ENCODE results near the gene ZSCAN2. TPM values are rescaled to one million over a fixed set of nuclear protein-coding genes. Genes with fewer than 3 reads are reported as not detected.

The ZSCAN2 gene
- total and polyA plus RNA-seq, 10 of the 15 experiments (the other 5 are each of a cell fraction or from before 2014, with no cell fraction given), result 2.7 to 13.2 (median 8.6) TPM

- no peak for TF ChIP-seq ZNF592 (IDR thresholded peaks at IDR 0.05)
- peak; percentile 56 for TF ChIP-seq RUNX3 (IDR thresholded peaks at IDR 0.05; ENCODE audit: low read length)
- no peak for TF ChIP-seq HDAC6 (IDR thresholded peaks at IDR 0.05; ENCODE audit: unreplicated experiment)
- no peak; the same call in 1 of the 2 replicates for TF ChIP-seq USF2 (IDR thresholded peaks at IDR 0.05; ENCODE audit: borderline replicate concordance, low read depth, low read length)
- no peak for TF ChIP-seq SMAD5 (IDR thresholded peaks at IDR 0.05; ENCODE audit: low read depth)
- 0 out of 2 replicates have a peak, but pooled peaks have one; percentile 25 for TF ChIP-seq TCF3 (IDR thresholded peaks at IDR 0.05; ENCODE audit: borderline replicate concordance, insufficient read depth, low read depth, low read length)
- TF ChIP-seq CREM (IDR thresholded peaks at IDR 0.05; ENCODE audit: low read depth), result peak; percentile 48; the same call in 1 of the 2 replicates
- TF ChIP-seq RELB (IDR thresholded peaks at IDR 0.05; ENCODE audit: low read depth), result no peak
- TF ChIP-seq ESRRA (IDR thresholded peaks at IDR 0.05; ENCODE audit: low read length), result no peak
- TF ChIP-seq RB1 (IDR thresholded peaks at IDR 0.05; ENCODE audit: borderline replicate concordance), result no peak
- TF ChIP-seq ZNF217 (IDR thresholded peaks at IDR 0.05), result no peak
- no peak for TF ChIP-seq POU2F2 (IDR thresholded peaks at IDR 0.05; ENCODE audit: borderline replicate concordance, low read depth, low read length)
- TF ChIP-seq SREBF2 (IDR thresholded peaks at IDR 0.05; ENCODE audit: low read length), result no peak
- TF ChIP-seq HSF1 (IDR thresholded peaks at IDR 0.05; ENCODE audit: low read depth, low read length), result no peak
- TF ChIP-seq MTA2 (IDR thresholded peaks at IDR 0.05; ENCODE audit: low read depth), result no peak
- TF ChIP-seq NRF1 (conservative IDR thresholded peaks at IDR 0.05; ENCODE audit: low read depth, low read length), result no peak
- TF ChIP-seq MAX (IDR thresholded peaks at IDR 0.05; ENCODE audit: low read depth, low read length), result 0 out of 2 replicates have a peak, but pooled peaks have one; percentile 33
These were observed at the start of gene ZSCAN2 (continued) for GRCh38 chr15:84600687-84601554.

Data from GM12878 (cell line).